Measurements from ENCODE around the gene NCAPD3.

The NCAPD3 gene

DNA sequence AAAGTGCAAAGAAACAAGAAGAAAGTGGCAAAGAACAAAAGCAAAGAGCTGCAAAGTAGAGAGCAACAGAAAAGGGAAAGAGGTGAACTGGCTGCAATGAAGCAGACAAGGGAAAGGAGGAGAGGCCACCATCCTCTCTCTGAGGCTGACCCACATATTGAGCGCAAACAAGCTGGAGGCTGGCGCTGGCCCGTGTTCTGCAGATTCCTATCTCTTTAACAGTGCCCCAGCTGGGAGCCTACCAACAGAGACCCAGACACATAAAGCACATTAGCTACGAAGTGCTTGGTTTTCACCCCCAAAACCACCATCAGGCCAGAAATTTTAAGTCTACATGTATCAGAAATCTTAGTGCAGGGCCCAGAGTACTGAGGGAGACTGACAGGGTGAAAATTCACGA is 17.6 kb downstream of the NCAPD3 start:
- peaks cover 11% of the 10 kb centered on the region; the same call in 1 of the 2 replicates for H4K20me1 ChIP-seq (ENCODE audit: control insufficient read depth, insufficient read depth, low read depth, low read length)
- no peak overlapping the region for H3K27ac ChIP-seq (ENCODE audit: low read depth, low read length)
- H3K79me2 ChIP-seq (ENCODE audit: control insufficient read depth, low read length): peaks cover 12% of the 10 kb centered on the region
- no peaks in the 10 kb centered on the region for H3K9me3 ChIP-seq (ENCODE audit: control insufficient read depth, insufficient read depth, low read length)
- H3K4me2 ChIP-seq (ENCODE audit: low read length): no peak overlapping the region
- no peaks in the 10 kb centered on the region for H3K9me2 ChIP-seq (replicated peaks; ENCODE audit: control insufficient read depth, low read length)
- H3K27me3 ChIP-seq (ENCODE audit: control insufficient read depth, low read length): no peaks in the 10 kb centered on the region
- H3K36me3 ChIP-seq (ENCODE audit: control insufficient read depth, low read length): peaks cover 94% of the 10 kb centered on the region
- TF ChIP-seq CTCF (IDR thresholded peaks at IDR 0.05; ENCODE audit: low read depth, low read length, poor library complexity, severe bottlenecking): no peak
- TF ChIP-seq EZH2phosphoT487 (IDR thresholded peaks at IDR 0.05; ENCODE audit: borderline replicate concordance, low read length): no peak
- no peaks in the 10 kb centered on the region for H3K4me1 ChIP-seq (ENCODE audit: control insufficient read depth, low read length)
- 0 out of 2 replicates have a peak, but pooled peaks cover 3% of the 10 kb centered on the region for H3F3A ChIP-seq (ENCODE audit: control insufficient read depth, insufficient read depth)
- no peak overlapping the region for H3K4me3 ChIP-seq (ENCODE audit: low read length)

GRCh38 chr11:134205729-134206128 is 18.0 kb downstream of the NCAPD3 start:
- H4K20me1 ChIP-seq (ENCODE audit: control insufficient read depth, insufficient read depth, low read depth, low read length): peaks cover 7% of the 10 kb centered on the region; the same call in 1 of the 2 replicates
- 0 out of 2 replicates have a peak, but pooled peaks cover 3% of the 10 kb centered on the region for H3F3A ChIP-seq (ENCODE audit: control insufficient read depth, insufficient read depth)
- no peak for TF ChIP-seq EZH2phosphoT487 (IDR thresholded peaks at IDR 0.05; ENCODE audit: borderline replicate concordance, low read length)
- no peak for TF ChIP-seq CTCF (IDR thresholded peaks at IDR 0.05; ENCODE audit: low read depth, low read length, poor library complexity, severe bottlenecking)
- H3K79me2 ChIP-seq (ENCODE audit: control insufficient read depth, low read length): peaks cover 8% of the 10 kb centered on the region
- H3K9me2 ChIP-seq (replicated peaks; ENCODE audit: control insufficient read depth, low read length): no peaks in the 10 kb centered on the region
- no peak overlapping the region for H3K4me2 ChIP-seq (ENCODE audit: low read length)
- peaks cover 94% of the 10 kb centered on the region for H3K36me3 ChIP-seq (ENCODE audit: control insufficient read depth, low read length)
- no peak overlapping the region for H3K4me3 ChIP-seq (ENCODE audit: low read length)
- no peaks in the 10 kb centered on the region for H3K9me3 ChIP-seq (ENCODE audit: control insufficient read depth, insufficient read depth, low read length)
- no peaks in the 10 kb centered on the region for H3K27me3 ChIP-seq (ENCODE audit: control insufficient read depth, low read length)
- H3K27ac ChIP-seq (ENCODE audit: low read depth, low read length): no peak overlapping the region
- H3K4me1 ChIP-seq (ENCODE audit: control insufficient read depth, low read length): no peaks in the 10 kb centered on the region

- Histone ChIP-seq H3K27ac (ENCODE audit: low read depth, low read length) (no peak overlapping the region), H3F3A (ENCODE audit: control insufficient read depth, insufficient read depth) (no peaks in the 10 kb centered on the region), H3K27me3 (ENCODE audit: control insufficient read depth, low read length) (no peaks in the 10 kb centered on the region), H3K9me2 (replicated peaks; ENCODE audit: control insufficient read depth, low read length) (no peaks in the 10 kb centered on the region), H3K4me3 (ENCODE audit: low read length) (no peak overlapping the region), H3K36me3 (ENCODE audit: control insufficient read depth, low read length) (peaks cover 91% of the 10 kb centered on the region), H4K20me1 (ENCODE audit: control insufficient read depth, insufficient read depth, low read depth, low read length) (no peaks in the 10 kb centered on the region), H3K79me2 (ENCODE audit: control insufficient read depth, low read length) (peaks cover 1% of the 10 kb centered on the region; the same call in 1 of the 2 replicates), H3K9me3 (ENCODE audit: control insufficient read depth, insufficient read depth, low read length) (no peaks in the 10 kb centered on the region), H3K4me2 (ENCODE audit: low read length) (no peak overlapping the region), H3K4me1 (ENCODE audit: control insufficient read depth, low read length) (no peaks in the 10 kb centered on the region)
- TF ChIP-seq CTCF (IDR thresholded peaks at IDR 0.05; ENCODE audit: low read depth, low read length, poor library complexity, severe bottlenecking) (no peak), EZH2phosphoT487 (IDR thresholded peaks at IDR 0.05; ENCODE audit: borderline replicate concordance, low read length) (no peak)
Measured at GRCh38 chr11:134202661-134203060, 21.1 kb downstream of the NCAPD3 start.

All from DOHH2 (cell line).